ENCODE results near the gene COPRS. TPM values are rescaled to one million over a fixed set of nuclear protein-coding genes. Genes with fewer than 3 reads are reported as not detected.
A peak's percentile ranks its signal among the peaks of the same experiment; 100 is the strongest.

The COPRS gene
- total and polyA plus RNA-seq, 5 donors from 2014 or later, result 5.0 to 17.2 (median 12.7) TPM

GRCh38 chr17:31843070-31843745, 15.8 kb downstream of the COPRS start:
- no peaks in the 10 kb centered on the region for H3K36me3 Mint-ChIP-seq
- no peak overlapping the region for H3K4me3 ChIP-seq (ENCODE audit: low read depth, low read length)
- no peaks in the 10 kb centered on the region for H3K9me3 Mint-ChIP-seq
- H3K27ac ChIP-seq (ENCODE audit: insufficient read depth, low read length, poor library complexity, severe bottlenecking), result no peak overlapping the region
- no peak for DNase-seq
- ATAC-seq (ENCODE audit: low read depth in 2 of 2), result no peak
- no peaks in the 10 kb centered on the region for H3K9me3 ChIP-seq (ENCODE audit: control insufficient read depth in 2 of 2, low read length in 2 of 2)
- H3K4me3 Mint-ChIP-seq, result no peak overlapping the region
- peaks cover 5% of the 10 kb centered on the region for H3K27me3 ChIP-seq (ENCODE audit: control insufficient read depth, insufficient read depth, low read length)
- H3K4me1 ChIP-seq (ENCODE audit: control insufficient read depth, insufficient read depth, low read length, poor library complexity, severe bottlenecking), result peaks cover 3% of the 10 kb centered on the region
- no peak overlapping the region for H3K27ac Mint-ChIP-seq
- H3K4me1 Mint-ChIP-seq, result peaks cover 0 to 2% (median 0%) of the 10 kb centered on the region in 4 donors
- H3K27me3 Mint-ChIP-seq, result no peaks in the 10 kb centered on the region
- no peaks in the 10 kb centered on the region for H3K36me3 ChIP-seq (ENCODE audit: control insufficient read depth, insufficient read depth, low read length)

- Mint-ChIP-seq H3K27me3 (peaks cover 2% of the 10 kb centered on the region), H3K4me1 (peaks cover 0 to 2% (median 0%) of the 10 kb centered on the region in 4 donors), H3K4me3 (no peak overlapping the region), H3K27ac (no peak overlapping the region), H3K9me3 (peaks cover 0 to 2% (median 0%) of the 10 kb centered on the region in 7 donors), H3K36me3 (no peaks in the 10 kb centered on the region)
- Histone ChIP-seq H3K27ac (ENCODE audit: insufficient read depth, low read length, poor library complexity, severe bottlenecking) (no peak overlapping the region), H3K36me3 (ENCODE audit: control insufficient read depth, insufficient read depth, low read length) (no peaks in the 10 kb centered on the region), H3K4me1 (ENCODE audit: control insufficient read depth, insufficient read depth, low read length, poor library complexity, severe bottlenecking) (peaks cover 3% of the 10 kb centered on the region), H3K9me3 (ENCODE audit: control insufficient read depth in 2 of 2, low read length in 2 of 2) (no peaks in the 10 kb centered on the region), H3K4me3 (ENCODE audit: low read depth, low read length) (no peak overlapping the region), H3K27me3 (ENCODE audit: control insufficient read depth, insufficient read depth, low read length) (peaks cover 5% of the 10 kb centered on the region)
- DNase-seq, result peak; percentile 54 to 64 (median 63)
- ATAC-seq (ENCODE audit: low read depth in 2 of 2), result peak; percentile 79 to 82
Observed at GRCh38 chr17:31842195-31843069, 16.6 kb downstream of the COPRS start.

GRCh38 chr17:31841850-31842194, 17.2 kb downstream of the COPRS start:
- Histone ChIP-seq H3K9me3 (ENCODE audit: control insufficient read depth in 2 of 2, low read length in 2 of 2) (no peaks in the 10 kb centered on the region), H3K4me3 (ENCODE audit: low read depth, low read length) (no peak overlapping the region), H3K27me3 (ENCODE audit: control insufficient read depth, insufficient read depth, low read length) (peaks cover 5% of the 10 kb centered on the region), H3K36me3 (ENCODE audit: control insufficient read depth, insufficient read depth, low read length) (no peaks in the 10 kb centered on the region), H3K27ac (ENCODE audit: insufficient read depth, low read length, poor library complexity, severe bottlenecking) (no peak overlapping the region), H3K4me1 (ENCODE audit: control insufficient read depth, insufficient read depth, low read length, poor library complexity, severe bottlenecking) (peaks cover 3% of the 10 kb centered on the region)
- peaks cover 0 to 2% (median 0%) of the 10 kb centered on the region in 4 donors for H3K4me1 Mint-ChIP-seq
- DNase-seq, result no peak
- ATAC-seq (ENCODE audit: low read depth in 2 of 2), result no peak
- no peak overlapping the region for H3K27ac Mint-ChIP-seq
- peaks cover 0 to 2% (median 0%) of the 10 kb centered on the region in 7 donors for H3K9me3 Mint-ChIP-seq
- peaks cover 6% of the 10 kb centered on the region for H3K27me3 Mint-ChIP-seq
- no peaks in the 10 kb centered on the region for H3K36me3 Mint-ChIP-seq
- no peak overlapping the region for H3K4me3 Mint-ChIP-seq

- DNase-seq, result no peak
- Histone ChIP-seq H3K9me3 (ENCODE audit: control insufficient read depth in 2 of 2, low read length in 2 of 2) (no peaks in the 10 kb centered on the region), H3K4me3 (ENCODE audit: low read depth, low read length) (no peak overlapping the region), H3K4me1 (ENCODE audit: control insufficient read depth, insufficient read depth, low read length, poor library complexity, severe bottlenecking) (peaks cover 3% of the 10 kb centered on the region), H3K36me3 (ENCODE audit: control insufficient read depth, insufficient read depth, low read length) (no peaks in the 10 kb centered on the region), H3K27ac (ENCODE audit: insufficient read depth, low read length, poor library complexity, severe bottlenecking) (no peak overlapping the region), H3K27me3 (ENCODE audit: control insufficient read depth, insufficient read depth, low read length) (peaks cover 5% of the 10 kb centered on the region)
- H3K9me3 Mint-ChIP-seq, result peaks cover 0 to 2% (median 0%) of the 10 kb centered on the region in 7 donors
- H3K27me3 Mint-ChIP-seq, result peaks cover 6% of the 10 kb centered on the region
- H3K4me3 Mint-ChIP-seq, result no peak overlapping the region
- H3K36me3 Mint-ChIP-seq, result no peaks in the 10 kb centered on the region
- ATAC-seq (ENCODE audit: low read depth in 2 of 2), result no peak
- H3K4me1 Mint-ChIP-seq, result peaks cover 0 to 3% (median 0%) of the 10 kb centered on the region in 4 donors
- H3K27ac Mint-ChIP-seq, result no peak overlapping the region
Observed at GRCh38 chr17:31838636-31839225, 20.3 kb downstream of the COPRS start.

GRCh38 chr17:31835984-31836383, 23.1 kb downstream of the COPRS start:
- no peaks in the 10 kb centered on the region for H3K4me1 ChIP-seq (ENCODE audit: control insufficient read depth, insufficient read depth, low read length, poor library complexity, severe bottlenecking)
- no peak overlapping the region for H3K27ac ChIP-seq (ENCODE audit: insufficient read depth, low read length, poor library complexity, severe bottlenecking)
- Mint-ChIP-seq H3K27me3 (peaks cover 11% of the 10 kb centered on the region), H3K36me3 (no peaks in the 10 kb centered on the region), H3K4me1 (peaks cover 0 to 3% (median 0%) of the 10 kb centered on the region in 4 donors), H3K4me3 (no peak overlapping the region), H3K9me3 (peaks cover 0 to 2% (median 0%) of the 10 kb centered on the region in 7 donors), H3K27ac (no peak overlapping the region)
- DNase-seq (no peak), ATAC-seq (ENCODE audit: low read depth in 2 of 2) (no peak)
- no peak overlapping the region for H3K4me3 ChIP-seq (ENCODE audit: low read depth, low read length)
- H3K9me3 ChIP-seq (ENCODE audit: control insufficient read depth in 2 of 2, low read length in 2 of 2), result no peaks in the 10 kb centered on the region
- H3K27me3 ChIP-seq (ENCODE audit: control insufficient read depth, insufficient read depth, low read length), result no peaks in the 10 kb centered on the region
- H3K36me3 ChIP-seq (ENCODE audit: control insufficient read depth, insufficient read depth, low read length), result no peaks in the 10 kb centered on the region

- Mint-ChIP-seq H3K4me1 (peaks cover 0 to 3% (median 0%) of the 10 kb centered on the region in 4 donors), H3K36me3 (no peaks in the 10 kb centered on the region), H3K4me3 (no peak overlapping the region), H3K27me3 (peaks cover 11% of the 10 kb centered on the region), H3K27ac (peak overlapping the region in 1 of 3 donors; percentile 4), H3K9me3 (peaks cover 0 to 2% (median 0%) of the 10 kb centered on the region in 7 donors)
- H3K27ac ChIP-seq (ENCODE audit: insufficient read depth, low read length, poor library complexity, severe bottlenecking), result no peak overlapping the region
- H3K9me3 ChIP-seq (ENCODE audit: control insufficient read depth in 2 of 2, low read length in 2 of 2), result no peaks in the 10 kb centered on the region
- H3K4me3 ChIP-seq (ENCODE audit: low read depth, low read length), result no peak overlapping the region
- DNase-seq (no peak), ATAC-seq (ENCODE audit: low read depth in 2 of 2) (no peak)
- no peaks in the 10 kb centered on the region for H3K36me3 ChIP-seq (ENCODE audit: control insufficient read depth, insufficient read depth, low read length)
- H3K27me3 ChIP-seq (ENCODE audit: control insufficient read depth, insufficient read depth, low read length), result no peaks in the 10 kb centered on the region
- H3K4me1 ChIP-seq (ENCODE audit: control insufficient read depth, insufficient read depth, low read length, poor library complexity, severe bottlenecking), result no peaks in the 10 kb centered on the region
Observed at GRCh38 chr17:31834448-31834847, 24.6 kb downstream of the COPRS start.

GRCh38 chr17:31832746-31833145, 26.3 kb downstream of the COPRS start:
- no peaks in the 10 kb centered on the region for H3K9me3 ChIP-seq (ENCODE audit: control insufficient read depth in 2 of 2, low read length in 2 of 2)
- DNase-seq (no peak), ATAC-seq (ENCODE audit: low read depth in 2 of 2) (no peak)
- H3K27me3 ChIP-seq (ENCODE audit: control insufficient read depth, insufficient read depth, low read length), result no peaks in the 10 kb centered on the region
- peaks cover 0 to 2% (median 0%) of the 10 kb centered on the region in 7 donors for H3K9me3 Mint-ChIP-seq
- H3K4me3 ChIP-seq (ENCODE audit: low read depth, low read length), result no peak overlapping the region
- no peak overlapping the region for H3K4me3 Mint-ChIP-seq
- no peak overlapping the region for H3K27ac Mint-ChIP-seq
- peaks cover 13% of the 10 kb centered on the region for H3K27me3 Mint-ChIP-seq
- no peaks in the 10 kb centered on the region for H3K4me1 ChIP-seq (ENCODE audit: control insufficient read depth, insufficient read depth, low read length, poor library complexity, severe bottlenecking)
- no peaks in the 10 kb centered on the region for H3K36me3 ChIP-seq (ENCODE audit: control insufficient read depth, insufficient read depth, low read length)
- H3K4me1 Mint-ChIP-seq, result peaks cover 0 to 3% (median 0%) of the 10 kb centered on the region in 4 donors
- no peak overlapping the region for H3K27ac ChIP-seq (ENCODE audit: insufficient read depth, low read length, poor library complexity, severe bottlenecking)
- no peaks in the 10 kb centered on the region for H3K36me3 Mint-ChIP-seq
